K562 (cell line): ENCODE results near the gene SYTL5. TPM values are rescaled to one million over a fixed set of nuclear protein-coding genes. Genes with fewer than 3 reads are reported as not detected.

Experiments
- microRNA-seq: library from miRNA; unstranded; fragments of <30 nt; microRNA quantifications from one replicate; pipeline ENCODE4, GENCODE V29; 2018; ENCODE audit warnings: borderline microRNAs expressed
- polyA plus RNA-seq, 8 experiments: library from polyadenylated mRNA; depleted of rRNA in 4 of 8; stranded (reverse) in 5 of 8; unstranded in 3 of 8; fragments of >200 nt; fragmentation: Nextera tagmentation in 2 of 8; fragmentation: Illumina TruSeq in 1 of 8; extraction: Ambion mirVana in 2 of 8; extraction: Trizol in 1 of 8; gene quantifications; 2 replicates each; pipeline versions ENCODE4 v1.2.1 to v1.2.3, GENCODE V29; 2011 to 2014; ENCODE audit warnings: inconsistent platforms in 1 of 8, missing spikeins in 1 of 8
- small RNA-seq: library from RNA; depleted of rRNA; stranded (forward); fragments of <200 nt; gene quantifications from one replicate; pipeline ENCODE3, GENCODE V24; 2014
- total RNA-seq, 7 experiments: library from RNA; depleted of rRNA in 6 of 7; stranded (reverse); fragments of >200 nt in 6 of 7; fragmentation: Illumina TruSeq in 2 of 7; extraction: Trizol in 2 of 7; gene quantifications; 2 replicates each; pipeline versions ENCODE4 v1.2.1 to v1.2.3, GENCODE V29; 2011 to 2021; ENCODE audit warnings: low replicate concordance in 1 of 7

Gene SYTL5
- total and polyA plus RNA-seq, 9 of the 15 experiments (the other 6 are each of a cell fraction or from before 2014, with no cell fraction given): 0.01 to 0.25 (median 0.09) TPM

Small RNA genes within 50 kb of the gene (microRNA-seq; reads per million reads assigned to microRNA genes)
- gene MIR548AJ2: not detected

Small RNA genes within 50 kb of the gene (small RNA-seq; reads per million reads assigned to genes)
- gene MIR548AJ2: not detected

Other genes with a start within 250 kb of the SYTL5 start
- 0.32 and 0.41 TPM in 2 replicates for gene CYBB, start 226.5 kb upstream of the SYTL5 start, total RNA-seq (2014; rRNA removed)
- 0.87 and 1.3 TPM in 2 replicates for gene CYBB, start 226.5 kb upstream of the SYTL5 start, total RNA-seq (2014; rRNA removed; fragmentation: Illumina TruSeq; extraction: Trizol)
- 1.2 and 1.3 TPM in 2 replicates for gene CYBB, start 226.5 kb upstream of the SYTL5 start, total RNA-seq (2015; rRNA removed; fragmentation: Illumina TruSeq; extraction: Trizol)
- gene CYBB, start 226.5 kb upstream of the SYTL5 start, total RNA-seq (2021): 0.87 and 0.91 TPM in 2 replicates
- 0.73 and 0.74 TPM in 2 replicates for gene CYBB, start 226.5 kb upstream of the SYTL5 start, polyA plus RNA-seq (2011; rRNA removed)
- gene CYBB, start 226.5 kb upstream of the SYTL5 start, polyA plus RNA-seq (2014; fragmentation: Illumina TruSeq; extraction: Trizol): 0.48 and 0.89 TPM in 2 replicates
- under 1 TPM; 0.25 to 0.35 TPM for gene CYBB, start 226.5 kb upstream of the SYTL5 start, polyA plus RNA-seq (2014; fragmentation: Nextera tagmentation; extraction: Ambion mirVana)
- 0.45 and 0.63 TPM in 2 replicates for gene CYBB, start 226.5 kb upstream of the SYTL5 start, polyA plus RNA-seq (2014; rRNA removed)
- gene DYNLT3, start 159.0 kb upstream of the SYTL5 start, total RNA-seq (2014; rRNA removed): 4.5 and 4.7 TPM in 2 replicates
- gene DYNLT3, start 159.0 kb upstream of the SYTL5 start, total RNA-seq (2014; rRNA removed; fragmentation: Illumina TruSeq; extraction: Trizol): 8.4 and 10.2 TPM in 2 replicates
- gene DYNLT3, start 159.0 kb upstream of the SYTL5 start, total RNA-seq (2015; rRNA removed; fragmentation: Illumina TruSeq; extraction: Trizol): 6.6 and 8.3 TPM in 2 replicates
- gene DYNLT3, start 159.0 kb upstream of the SYTL5 start, total RNA-seq (2021): 5.9 and 6.3 TPM in 2 replicates
- 5.4 TPM in 2 replicates for gene DYNLT3, start 159.0 kb upstream of the SYTL5 start, polyA plus RNA-seq (2011; rRNA removed)
- gene DYNLT3, start 159.0 kb upstream of the SYTL5 start, polyA plus RNA-seq (2014; fragmentation: Illumina TruSeq; extraction: Trizol): 7.4 and 8.4 TPM in 2 replicates
- 10 to 100 TPM; 15.5 to 17.5 TPM for gene DYNLT3, start 159.0 kb upstream of the SYTL5 start, polyA plus RNA-seq (2014; fragmentation: Nextera tagmentation; extraction: Ambion mirVana)
- gene DYNLT3, start 159.0 kb upstream of the SYTL5 start, polyA plus RNA-seq (2014; rRNA removed): 6.1 and 6.7 TPM in 2 replicates
- 0.08 TPM in 1 of 2 replicates, not detected in the other for gene SRPX, start 214.3 kb downstream of the SYTL5 start, total RNA-seq (2014; rRNA removed)
- 0.15 TPM in 1 of 2 replicates, not detected in the other for gene SRPX, start 214.3 kb downstream of the SYTL5 start, total RNA-seq (2014; rRNA removed; fragmentation: Illumina TruSeq; extraction: Trizol)
- gene SRPX, start 214.3 kb downstream of the SYTL5 start, total RNA-seq (2015; rRNA removed; fragmentation: Illumina TruSeq; extraction: Trizol): 0.43 TPM in 1 of 2 replicates, not detected in the other
- gene SRPX, start 214.3 kb downstream of the SYTL5 start, total RNA-seq (2021): 0.45 TPM in 1 of 2 replicates, not detected in the other
- gene SRPX, start 214.3 kb downstream of the SYTL5 start, polyA plus RNA-seq (2011; rRNA removed): 0.18 and 0.65 TPM in 2 replicates
- 0.24 TPM in 1 of 2 replicates, not detected in the other for gene SRPX, start 214.3 kb downstream of the SYTL5 start, polyA plus RNA-seq (2014; fragmentation: Illumina TruSeq; extraction: Trizol)
- gene SRPX, start 214.3 kb downstream of the SYTL5 start, polyA plus RNA-seq (2014; fragmentation: Nextera tagmentation; extraction: Ambion mirVana): under 1 TPM; 0.38 to 0.77 TPM
- gene SRPX, start 214.3 kb downstream of the SYTL5 start, polyA plus RNA-seq (2014; rRNA removed): 0.11 and 0.42 TPM in 2 replicates